ENCODE results near the gene LARGE1.

Gene LARGE1

DNA sequence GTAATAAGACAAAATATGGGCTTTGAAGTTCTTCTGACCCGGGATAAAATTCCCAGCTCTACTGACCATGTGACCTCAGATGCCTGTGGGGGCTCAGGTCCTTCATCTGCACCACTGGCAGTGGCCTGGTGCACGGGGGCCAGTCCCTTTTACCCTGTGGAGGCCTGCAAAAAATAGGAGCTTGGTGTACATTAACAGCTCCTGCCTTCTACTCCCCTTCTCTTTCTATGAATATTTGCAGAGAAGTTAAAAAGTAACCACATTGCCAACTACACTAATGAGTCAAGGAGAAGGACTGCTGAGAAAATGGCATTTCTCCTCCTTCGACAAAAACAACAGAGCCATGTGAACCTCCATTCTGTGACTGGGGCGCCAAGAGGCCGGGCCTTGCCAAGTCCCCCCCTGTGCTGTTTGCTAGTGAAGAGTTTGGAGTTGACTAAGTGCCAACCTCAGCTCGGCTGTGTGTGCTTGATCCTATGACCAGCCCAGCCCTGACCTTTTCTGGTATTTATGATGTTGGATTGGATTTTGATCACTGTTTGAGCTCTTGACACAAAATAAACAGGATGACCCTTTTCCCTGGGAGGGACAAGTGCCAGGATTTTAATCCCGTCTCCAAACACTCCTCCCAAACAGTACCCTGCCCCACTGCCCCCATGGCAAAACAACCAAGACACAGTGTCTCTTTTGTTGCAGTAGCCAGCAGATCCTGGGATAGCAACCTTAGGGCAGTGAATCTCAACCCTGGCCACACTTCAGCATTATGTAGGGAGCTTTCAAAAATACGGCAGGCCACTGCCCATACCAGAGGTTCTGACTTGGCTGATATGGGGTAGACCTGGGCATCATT lies 380.1 kb downstream of the LARGE1 start:
- DNase-seq = no peak

DNA sequence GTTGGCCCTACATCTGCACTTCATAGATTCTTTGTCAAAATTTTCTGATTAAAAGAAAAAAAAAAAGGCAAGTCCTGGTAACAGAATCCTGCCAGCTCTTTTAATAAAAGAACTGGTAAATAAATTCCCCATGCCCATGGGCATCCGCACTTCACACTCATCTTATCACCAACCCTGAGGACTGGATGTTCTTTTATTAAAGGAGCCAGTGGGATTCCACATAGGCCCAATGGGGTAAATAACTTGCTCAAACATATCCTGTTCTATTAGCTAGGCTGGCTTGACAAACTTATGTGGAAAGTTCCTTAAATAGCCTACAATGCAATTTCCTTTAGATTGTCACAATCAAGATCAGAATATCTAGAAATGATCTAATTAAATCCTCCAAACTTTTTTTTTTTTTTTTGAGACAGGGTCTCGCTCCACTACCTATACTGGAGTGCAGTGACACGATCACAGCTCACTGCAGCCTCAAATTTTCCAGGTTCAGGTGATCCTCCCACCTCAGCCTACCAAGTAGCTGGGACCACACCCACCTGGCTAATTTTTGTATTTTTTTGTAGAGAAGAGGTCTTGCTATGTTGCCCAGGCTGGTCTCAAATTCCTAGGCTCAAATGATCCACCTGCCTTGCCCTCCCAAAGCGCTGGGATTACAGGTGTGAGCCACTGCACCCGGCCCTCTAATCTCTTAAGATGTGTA lies 380.9 kb downstream of the LARGE1 start:
- no peak for DNase-seq

DNA sequence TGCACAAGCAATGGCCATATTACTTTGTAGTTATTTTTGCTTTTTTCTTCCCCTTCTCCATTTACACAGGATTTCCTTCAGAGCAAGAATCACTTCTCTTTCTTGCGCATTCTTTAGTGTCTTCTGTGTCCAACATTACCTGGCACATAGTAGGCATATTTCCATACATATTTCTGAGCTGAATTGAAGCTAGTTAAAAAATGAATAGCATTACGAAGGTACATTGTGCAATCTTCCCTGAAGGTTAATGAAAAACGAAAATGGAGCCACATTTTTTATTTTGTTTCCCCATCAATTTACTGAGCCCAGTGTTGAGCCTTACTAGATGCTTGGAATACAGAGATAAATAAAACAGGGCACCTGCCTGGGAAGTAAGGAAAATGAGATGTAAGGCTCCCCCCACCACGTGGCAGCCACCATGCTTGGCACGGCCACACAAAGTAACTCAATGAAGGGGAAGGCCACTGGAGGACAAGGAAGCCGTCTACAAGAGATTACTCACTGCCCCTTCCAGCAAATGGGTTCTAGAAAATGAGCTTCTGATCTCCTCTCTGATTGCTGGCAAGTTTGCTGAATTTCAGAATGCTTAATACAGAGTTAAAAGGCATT lies 381.9 kb downstream of the LARGE1 start:
- DNase-seq = no peak

GRCh38 chr22:33537059-33537458 lies 383.2 kb downstream of the LARGE1 start:
- DNase-seq = no peak

GRCh38 chr22:33535937-33536875 lies 384.1 kb downstream of the LARGE1 start:
- no peak for DNase-seq

GRCh38 chr22:33529424-33530113 lies 390.7 kb downstream of the LARGE1 start:
- DNase-seq = no peak

GRCh38 chr22:33528183-33528582 lies 392.1 kb downstream of the LARGE1 start:
- no peak for DNase-seq

DNA sequence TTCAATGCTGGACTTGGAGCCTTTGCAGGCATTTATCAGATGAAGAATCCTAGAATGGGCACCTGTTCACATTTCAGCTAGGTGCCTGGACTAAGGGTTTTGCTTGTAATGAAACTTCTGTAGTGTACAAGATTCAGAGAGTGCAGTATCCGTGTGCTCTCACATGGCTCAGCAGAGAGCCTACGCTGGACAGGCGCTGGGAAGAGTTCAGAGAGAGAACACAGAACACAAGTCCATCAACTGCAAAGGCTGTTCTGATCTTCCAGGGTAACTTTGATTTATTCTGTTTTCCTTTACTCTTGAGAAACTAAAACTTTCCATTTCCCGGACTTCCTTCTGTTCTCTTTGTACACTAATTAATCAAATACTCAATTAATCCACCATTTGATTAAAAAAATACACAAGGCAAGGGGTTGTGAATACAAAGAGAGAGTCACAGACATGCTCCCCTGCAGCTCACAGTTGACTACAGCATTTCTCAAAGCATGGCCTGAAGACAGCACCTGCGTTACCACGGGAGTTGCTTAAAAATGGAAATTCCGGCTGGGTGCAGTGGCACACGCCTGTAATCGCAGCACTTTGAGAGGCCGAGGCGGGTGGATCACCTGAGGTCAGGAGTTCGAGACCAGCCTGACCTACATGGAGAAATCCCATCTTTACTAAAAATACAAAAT lies 393.7 kb downstream of the LARGE1 start:
- DNase-seq = no peak

DNA sequence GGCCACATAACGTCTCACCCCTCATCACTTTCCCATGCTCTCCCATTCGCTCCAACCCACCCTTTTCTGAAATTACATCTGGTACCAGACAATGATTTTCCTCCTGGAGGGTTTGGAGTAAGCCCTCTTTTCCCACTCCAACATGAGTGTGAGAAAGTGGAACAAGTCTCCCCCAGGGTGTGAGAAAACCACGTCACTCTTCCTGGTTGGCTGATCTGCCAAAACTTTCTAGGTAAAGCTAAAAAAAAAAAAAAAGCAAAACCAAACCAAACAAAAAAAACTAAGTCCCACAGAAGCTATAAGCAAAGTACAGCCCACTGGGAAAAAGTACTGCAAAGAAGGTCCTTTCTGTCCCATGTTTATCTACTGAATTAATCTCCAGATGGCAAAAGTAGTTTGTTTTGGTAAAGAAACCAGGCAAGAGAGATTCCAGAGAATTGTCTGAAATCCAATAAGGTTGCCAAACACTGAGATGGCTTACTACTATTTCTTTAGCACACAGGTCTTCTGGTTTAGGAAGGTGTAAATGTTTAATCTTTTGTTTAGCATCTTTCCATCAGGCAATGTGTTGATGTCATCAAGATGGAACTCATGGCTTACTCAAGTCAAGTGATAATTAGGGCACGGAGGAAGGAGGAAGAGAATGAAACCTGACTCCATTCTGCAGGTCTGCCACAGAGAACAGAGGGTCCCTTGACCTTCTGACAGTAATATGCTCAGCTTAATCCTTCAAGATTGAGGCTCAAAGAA lies 395.6 kb downstream of the LARGE1 start:
- DNase-seq = no peak

GRCh38 chr22:33521879-33522665 lies 398.2 kb downstream of the LARGE1 start:
- DNase-seq = no peak

- DNase-seq = no peak
These were observed 399.1 kb downstream of the LARGE1 start for GRCh38 chr22:33520904-33521780.

DNA sequence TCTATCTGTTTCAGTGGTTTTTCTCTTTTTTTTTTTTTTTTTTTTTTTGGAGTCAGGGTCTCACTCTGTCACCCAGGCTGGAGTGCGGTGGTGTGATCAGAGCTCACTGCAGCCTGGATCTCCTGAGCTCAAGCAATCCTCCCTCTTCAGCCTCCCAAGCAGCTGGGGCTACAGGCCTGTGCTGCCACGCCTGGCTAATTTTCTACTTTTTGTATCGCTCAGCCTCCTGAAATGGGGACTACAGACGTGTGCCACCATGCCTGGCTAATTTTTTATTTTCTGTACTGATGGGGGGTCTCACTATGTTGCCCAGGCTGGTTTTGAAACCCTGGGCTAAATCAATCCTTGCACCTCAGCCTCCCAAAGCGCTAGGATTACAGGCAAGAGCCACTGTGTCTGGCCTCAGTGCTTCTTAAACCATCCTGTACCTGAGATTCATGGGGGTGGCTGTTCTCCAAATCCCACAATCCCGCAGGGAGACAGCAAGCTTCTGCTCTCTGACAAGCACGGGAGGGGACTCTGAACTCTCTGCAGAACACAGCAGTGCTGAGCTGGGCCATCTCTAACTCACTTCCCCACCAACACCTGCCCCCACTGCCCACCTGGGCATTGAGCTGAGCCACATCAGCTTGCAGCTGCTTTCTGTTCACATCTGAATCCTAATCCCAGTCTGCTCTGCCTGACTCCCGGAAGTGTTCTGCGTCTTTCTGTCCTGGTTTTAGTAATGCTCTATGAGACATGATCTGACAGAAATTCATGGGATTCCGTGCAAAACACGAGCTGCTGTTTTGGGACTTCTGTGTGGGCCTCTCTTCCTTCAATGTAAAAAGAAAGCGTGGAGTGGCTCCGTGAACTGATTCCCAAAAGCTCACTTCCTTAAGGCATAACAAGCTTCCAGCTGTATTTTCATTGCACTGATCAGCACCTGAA lies 400.0 kb downstream of the LARGE1 start:
- DNase-seq = no peak

DNA sequence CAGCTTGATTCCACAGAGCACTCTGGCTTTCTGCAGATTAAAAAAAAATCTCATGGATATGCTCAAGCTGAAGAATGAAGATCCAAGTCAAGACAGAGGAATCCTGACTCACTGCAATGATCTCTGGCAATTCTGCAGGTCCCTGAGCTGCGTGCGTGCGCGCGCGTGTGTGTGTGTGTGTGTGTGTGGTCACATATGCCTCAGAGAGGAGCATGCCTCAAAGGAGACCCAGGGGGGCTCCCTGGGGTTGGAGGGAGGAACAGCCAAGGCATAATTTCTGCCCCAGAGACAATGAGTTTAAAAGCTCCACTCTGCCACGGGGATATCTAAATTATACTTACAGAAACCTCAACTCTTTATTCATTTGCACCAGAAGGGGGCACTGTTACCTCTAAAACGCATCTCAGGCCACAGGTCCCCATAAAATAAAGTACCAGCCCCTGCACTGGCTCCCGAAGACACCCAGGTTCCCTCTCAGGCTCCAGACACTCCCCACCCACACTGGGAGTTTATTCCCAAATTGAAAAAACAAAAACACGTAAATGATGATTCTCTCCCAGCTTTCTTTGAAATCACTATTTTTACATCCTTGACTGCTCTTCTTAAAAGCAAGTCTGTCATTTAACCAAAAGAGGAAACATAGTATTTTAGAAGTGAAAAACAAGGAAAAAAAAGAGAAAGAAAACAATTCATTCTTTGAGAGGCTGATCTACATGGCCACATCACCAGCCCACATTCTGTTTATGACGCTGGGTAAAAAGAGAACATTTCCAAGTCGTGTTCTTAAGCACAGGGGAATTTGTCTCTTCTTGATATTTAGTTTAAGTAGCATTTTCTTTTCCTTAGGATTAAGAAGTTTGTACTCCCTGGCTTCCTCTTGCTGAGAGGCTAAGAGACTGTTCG lies 401.0 kb downstream of the LARGE1 start:
- DNase-seq = no peak

- no peak for DNase-seq
These were observed 401.9 kb downstream of the LARGE1 start for GRCh38 chr22:33518405-33518804.

GRCh38 chr22:33515795-33516194 lies 404.5 kb downstream of the LARGE1 start:
- DNase-seq = no peak
